ENCODE results near the gene ALG12.

GRCh38 chr22:49923445-49923844 lies 5.2 kb upstream of the ALG12 start:
- no peak for TF ChIP-seq E2F1 (CRISPR knock-in tag; IDR thresholded peaks at IDR 0.05)
- no peak for TF ChIP-seq ESRRA (CRISPR knock-in tag; IDR thresholded peaks at IDR 0.05; ENCODE audit: borderline replicate concordance)
- no peak for TF ChIP-seq CTCF (IDR thresholded peaks at IDR 0.05)
- no peak for TF ChIP-seq SP1 (CRISPR knock-in tag; conservative IDR thresholded peaks at IDR 0.05)
- TF ChIP-seq FOXP4 (CRISPR knock-in tag; IDR thresholded peaks at IDR 0.05) = no peak

Measured in WTC11 (cell line).